Measurements from ENCODE around the gene TTLL11. TPM values are rescaled to one million over a fixed set of nuclear protein-coding genes. Genes with fewer than 3 reads are reported as not detected.
A peak's percentile ranks its signal among the peaks of the same experiment; 100 is the strongest.

The TTLL11 gene
- total RNA-seq, 6 experiments from 2014 or later: 3.2 to 5.2 (median 4.1) TPM

GRCh38 chr9:121927081-121927480, 166.0 kb downstream of the TTLL11 start:
- Histone ChIP-seq H3K4me3 (no peak overlapping the region), H3K9me3 (no peaks in the 10 kb centered on the region), H3K36me3 (no peaks in the 10 kb centered on the region), H3K27ac (no peak overlapping the region), H3K27me3 (no peaks in the 10 kb centered on the region), H3K4me1 (peaks cover 0 to 12% (median 3%) of the 10 kb centered on the region in 4 donors)
- no peak for DNase-seq
- TF ChIP-seq CTCF (IDR thresholded peaks at IDR 0.05) (no peak), POLR2A (IDR thresholded peaks at IDR 0.05) (no peak)
- WGBS (ENCODE audit: insufficient coverage, low coverage, low lambda C conversion rate, missing lambda C conversion rate): 90% methylated on average over 5 of the region's 5 CpGs
- ATAC-seq: no peak
- intact Hi-C loops (cut with DNase I): no loop called here

- Histone ChIP-seq H3K4me1 (peaks cover 0 to 12% (median 3%) of the 10 kb centered on the region in 4 donors), H3K27me3 (no peaks in the 10 kb centered on the region), H3K36me3 (no peaks in the 10 kb centered on the region), H3K4me3 (no peak overlapping the region), H3K9me3 (no peaks in the 10 kb centered on the region), H3K27ac (no peak overlapping the region)
- ATAC-seq: no peak
- intact Hi-C loops (cut with DNase I): no loop called here
- DNase-seq: no peak
- no peak for TF ChIP-seq POLR2A (IDR thresholded peaks at IDR 0.05)
- TF ChIP-seq CTCF (IDR thresholded peaks at IDR 0.05): no peak
- 93% methylated on average over 5 of the region's 10 CpGs for WGBS (ENCODE audit: insufficient coverage, low coverage, low lambda C conversion rate, missing lambda C conversion rate)
Observed at GRCh38 chr9:121926351-121926801, 166.7 kb downstream of the TTLL11 start.

- Histone ChIP-seq H3K4me1 (peaks cover 0 to 12% (median 3%) of the 10 kb centered on the region in 4 donors), H3K36me3 (no peaks in the 10 kb centered on the region), H3K9me3 (no peaks in the 10 kb centered on the region), H3K4me3 (no peak overlapping the region), H3K27me3 (no peaks in the 10 kb centered on the region), H3K27ac (no peak overlapping the region)
- TF ChIP-seq CTCF (IDR thresholded peaks at IDR 0.05) (no peak), POLR2A (IDR thresholded peaks at IDR 0.05) (no peak)
- 91% methylated on average over 10 of the region's 12 CpGs for WGBS (ENCODE audit: insufficient coverage, low coverage, low lambda C conversion rate, missing lambda C conversion rate)
- no peak for ATAC-seq
- intact Hi-C loops (cut with DNase I): no loop called here
- DNase-seq: no peak
Observed at GRCh38 chr9:121925935-121926334, 167.2 kb downstream of the TTLL11 start.

GRCh38 chr9:121924700-121925099, 168.4 kb downstream of the TTLL11 start:
- H3K4me3 ChIP-seq: no peak overlapping the region
- no peaks in the 10 kb centered on the region for H3K27me3 ChIP-seq
- no peaks in the 10 kb centered on the region for H3K36me3 ChIP-seq
- TF ChIP-seq CTCF (IDR thresholded peaks at IDR 0.05) (no peak), POLR2A (IDR thresholded peaks at IDR 0.05) (no peak)
- intact Hi-C loops (cut with DNase I): no loop called here
- peak; percentile 39 to 66 (median 49) for ATAC-seq
- no peak for DNase-seq
- 28% methylated on average over 4 of the region's 4 CpGs for WGBS (ENCODE audit: insufficient coverage, low coverage, low lambda C conversion rate, missing lambda C conversion rate)
- peaks cover 0 to 12% (median 3%) of the 10 kb centered on the region in 4 donors for H3K4me1 ChIP-seq
- H3K27ac ChIP-seq: no peak overlapping the region
- H3K9me3 ChIP-seq: no peaks in the 10 kb centered on the region

- H3K4me3 ChIP-seq: no peak overlapping the region
- no peak overlapping the region for H3K27ac ChIP-seq
- ATAC-seq (no peak), DNase-seq (no peak)
- no peaks in the 10 kb centered on the region for H3K36me3 ChIP-seq
- TF ChIP-seq CTCF (IDR thresholded peaks at IDR 0.05) (no peak), POLR2A (IDR thresholded peaks at IDR 0.05) (no peak)
- H3K27me3 ChIP-seq: no peaks in the 10 kb centered on the region
- WGBS (ENCODE audit: insufficient coverage, low coverage, low lambda C conversion rate, missing lambda C conversion rate): 100% methylated on average over 1 of the region's 1 CpG
- intact Hi-C loops (cut with DNase I): no loop called here
- no peaks in the 10 kb centered on the region for H3K9me3 ChIP-seq
- H3K4me1 ChIP-seq: peaks cover 0 to 12% (median 3%) of the 10 kb centered on the region in 4 donors
Observed at GRCh38 chr9:121921444-121921843, 171.7 kb downstream of the TTLL11 start.

Measured in right lobe of liver (tissue), 6 donors.